Activated CD8-positive, alpha-beta memory T cell treated with anti-CD3 and anti-CD28 coated beads for 1 hour (primary cell): ENCODE data around the gene CNOT1.
"Not testable (repeated sequence)": the region's sequence is repeated elsewhere in the genome, so short reads cannot be mapped to it uniquely, and the experiment has no call there.

Experiments used
- DNase-seq, 2 donors: peaks; one replicate each; pipeline ENCODE4 v3.0.0-alpha.2; 2020; ENCODE audit warnings: low read depth in 1 of 2; ENCODE audit errors: extremely low read depth in 1 of 2

The CNOT1 gene

GRCh38 chr16:58582971-58583765, 46.5 kb downstream of the CNOT1 start:
- DNase-seq: no peak

GRCh38 chr16:58582133-58582532, 47.5 kb downstream of the CNOT1 start:
- no peak for DNase-seq

- no peak for DNase-seq
Observed at GRCh38 chr16:58579587-58579986, 50.0 kb downstream of the CNOT1 start.

- no peak for DNase-seq
Observed at GRCh38 chr16:58578642-58579041, 51.0 kb downstream of the CNOT1 start.

GRCh38 chr16:58577141-58577540, 52.5 kb downstream of the CNOT1 start:
- no peak for DNase-seq

GRCh38 chr16:58574895-58575294, 54.7 kb downstream of the CNOT1 start:
- no peak for DNase-seq

- not testable (repeated sequence) for DNase-seq
Observed at GRCh38 chr16:58565697-58566096, 63.9 kb downstream of the CNOT1 start.

GRCh38 chr16:58563775-58564174, 65.9 kb downstream of the CNOT1 start:
- no peak for DNase-seq

GRCh38 chr16:58563235-58563634, 66.4 kb downstream of the CNOT1 start:
- DNase-seq: no peak

- no peak for DNase-seq
Observed at GRCh38 chr16:58556678-58557077, 72.9 kb downstream of the CNOT1 start.

GRCh38 chr16:58551496-58551895, 78.1 kb downstream of the CNOT1 start:
- DNase-seq: no peak

GRCh38 chr16:58548378-58548777, 81.2 kb downstream of the CNOT1 start:
- no peak for DNase-seq

GRCh38 chr16:58543685-58544084, 85.9 kb downstream of the CNOT1 start:
- no peak for DNase-seq

- no peak for DNase-seq
Observed at GRCh38 chr16:58542291-58542690, 87.3 kb downstream of the CNOT1 start.

- no peak for DNase-seq
Observed at GRCh38 chr16:58541711-58542110, 87.9 kb downstream of the CNOT1 start.

- no peak for DNase-seq
Observed at GRCh38 chr16:58537124-58537906, 92.3 kb downstream of the CNOT1 start.

- no peak for DNase-seq
Observed at GRCh38 chr16:58536278-58536677, 93.3 kb downstream of the CNOT1 start.

GRCh38 chr16:58535100-58535499, 94.5 kb downstream of the CNOT1 start:
- no peak for DNase-seq

GRCh38 chr16:58533751-58534470, 95.7 kb downstream of the CNOT1 start:
- DNase-seq: no peak

- no peak for DNase-seq
Observed at GRCh38 chr16:58532414-58532813, 97.2 kb downstream of the CNOT1 start.

GRCh38 chr16:58530179-58530578, 99.4 kb downstream of the CNOT1 start:
- DNase-seq: no peak

GRCh38 chr16:58519707-58520106, 109.9 kb downstream of the CNOT1 start:
- no peak for DNase-seq
